Liver (tissue), 3 donors: ENCODE data around the gene TRIM6.

Experiments used
- ATF3 ChIP-seq: IDR thresholded peaks from 2 replicates; pipeline ENCODE4 v1.6.1; 2016; ENCODE audit warnings: antibody characterized with exemption
- FOXA1 ChIP-seq: IDR thresholded peaks from 2 replicates; pipeline ENCODE4 v1.6.1; 2016; ENCODE audit warnings: antibody characterized with exemption
- FOXA2 ChIP-seq: IDR thresholded peaks from 2 replicates; pipeline ENCODE4 v1.6.1; 2016; ENCODE audit warnings: antibody characterized with exemption
- JUND ChIP-seq, 2 donors: IDR thresholded peaks; 2 replicates each; pipeline ENCODE4 v1.6.1; 2016; ENCODE audit warnings: antibody characterized with exemption in 2 of 2
- RAD21 ChIP-seq, 2 donors: IDR thresholded peaks; 2 replicates each; pipeline ENCODE4 v1.6.1; 2016; ENCODE audit warnings: antibody characterized with exemption in 2 of 2, mild to moderate bottlenecking in 2 of 2
- YY1 ChIP-seq: IDR thresholded peaks from 2 replicates; pipeline ENCODE4 v1.6.1; 2016; ENCODE audit warnings: antibody characterized with exemption, mild to moderate bottlenecking
- TF ChIP-seq, protein P1 (sequence below): fragments of 150-350 bp; IDR thresholded peaks from 2 replicates; pipeline ENCODE4 v1.5.1; 2017; ENCODE audit warnings: improper control_type of control experiment, low read depth, low read length; ENCODE audit not compliant: missing input control
- TF ChIP-seq, protein P2 (sequence below): IDR thresholded peaks from 2 replicates; pipeline ENCODE4 v1.6.1; 2016; ENCODE audit warnings: antibody characterized with exemption
- TF ChIP-seq, protein P3 (sequence below): IDR thresholded peaks from 2 replicates; pipeline ENCODE4 v1.6.1; 2016; ENCODE audit warnings: antibody characterized with exemption
- TF ChIP-seq, protein P4 (sequence below): IDR thresholded peaks from 2 replicates; pipeline ENCODE4 v1.6.1; 2016; ENCODE audit warnings: antibody characterized with exemption, mild to moderate bottlenecking
- donor health status: healthy.
- donor health status: healthy.

DNA sequence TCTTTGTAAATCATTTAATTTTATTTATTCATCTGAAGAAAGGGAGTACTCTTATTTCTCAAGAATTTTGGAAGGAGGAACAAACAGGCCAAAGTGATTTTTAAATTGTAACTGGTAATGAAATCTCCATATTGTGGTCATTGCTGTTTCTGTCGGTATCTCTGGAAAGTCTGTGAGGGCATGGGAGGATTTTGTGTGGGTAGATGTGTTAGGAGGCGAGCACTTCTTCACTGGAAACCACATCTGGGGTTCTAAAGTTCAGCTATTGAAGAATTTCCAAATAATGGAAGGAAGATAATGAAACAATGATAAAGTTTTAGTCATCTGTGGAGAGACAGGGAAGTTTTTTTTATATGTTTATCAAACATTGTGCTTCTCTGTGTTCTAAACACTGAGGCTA is 35.0 kb downstream of the TRIM6 start:
- TF ChIP-seq, protein P1, sequence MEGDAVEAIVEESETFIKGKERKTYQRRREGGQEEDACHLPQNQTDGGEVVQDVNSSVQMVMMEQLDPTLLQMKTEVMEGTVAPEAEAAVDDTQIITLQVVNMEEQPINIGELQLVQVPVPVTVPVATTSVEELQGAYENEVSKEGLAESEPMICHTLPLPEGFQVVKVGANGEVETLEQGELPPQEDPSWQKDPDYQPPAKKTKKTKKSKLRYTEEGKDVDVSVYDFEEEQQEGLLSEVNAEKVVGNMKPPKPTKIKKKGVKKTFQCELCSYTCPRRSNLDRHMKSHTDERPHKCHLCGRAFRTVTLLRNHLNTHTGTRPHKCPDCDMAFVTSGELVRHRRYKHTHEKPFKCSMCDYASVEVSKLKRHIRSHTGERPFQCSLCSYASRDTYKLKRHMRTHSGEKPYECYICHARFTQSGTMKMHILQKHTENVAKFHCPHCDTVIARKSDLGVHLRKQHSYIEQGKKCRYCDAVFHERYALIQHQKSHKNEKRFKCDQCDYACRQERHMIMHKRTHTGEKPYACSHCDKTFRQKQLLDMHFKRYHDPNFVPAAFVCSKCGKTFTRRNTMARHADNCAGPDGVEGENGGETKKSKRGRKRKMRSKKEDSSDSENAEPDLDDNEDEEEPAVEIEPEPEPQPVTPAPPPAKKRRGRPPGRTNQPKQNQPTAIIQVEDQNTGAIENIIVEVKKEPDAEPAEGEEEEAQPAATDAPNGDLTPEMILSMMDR, result no peak
- no peak for TF ChIP-seq FOXA2
- TF ChIP-seq JUND (IDR thresholded peaks at IDR 0.05), result no peak
- TF ChIP-seq, protein P2, sequence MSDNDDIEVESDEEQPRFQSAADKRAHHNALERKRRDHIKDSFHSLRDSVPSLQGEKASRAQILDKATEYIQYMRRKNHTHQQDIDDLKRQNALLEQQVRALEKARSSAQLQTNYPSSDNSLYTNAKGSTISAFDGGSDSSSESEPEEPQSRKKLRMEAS, result no peak
- TF ChIP-seq, protein P3, sequence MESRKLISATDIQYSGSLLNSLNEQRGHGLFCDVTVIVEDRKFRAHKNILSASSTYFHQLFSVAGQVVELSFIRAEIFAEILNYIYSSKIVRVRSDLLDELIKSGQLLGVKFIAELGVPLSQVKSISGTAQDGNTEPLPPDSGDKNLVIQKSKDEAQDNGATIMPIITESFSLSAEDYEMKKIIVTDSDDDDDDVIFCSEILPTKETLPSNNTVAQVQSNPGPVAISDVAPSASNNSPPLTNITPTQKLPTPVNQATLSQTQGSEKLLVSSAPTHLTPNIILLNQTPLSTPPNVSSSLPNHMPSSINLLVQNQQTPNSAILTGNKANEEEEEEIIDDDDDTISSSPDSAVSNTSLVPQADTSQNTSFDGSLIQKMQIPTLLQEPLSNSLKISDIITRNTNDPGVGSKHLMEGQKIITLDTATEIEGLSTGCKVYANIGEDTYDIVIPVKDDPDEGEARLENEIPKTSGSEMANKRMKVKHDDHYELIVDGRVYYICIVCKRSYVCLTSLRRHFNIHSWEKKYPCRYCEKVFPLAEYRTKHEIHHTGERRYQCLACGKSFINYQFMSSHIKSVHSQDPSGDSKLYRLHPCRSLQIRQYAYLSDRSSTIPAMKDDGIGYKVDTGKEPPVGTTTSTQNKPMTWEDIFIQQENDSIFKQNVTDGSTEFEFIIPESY, result no peak
- TF ChIP-seq RAD21 (IDR thresholded peaks at IDR 0.05), result no peak
- TF ChIP-seq FOXA1, result no peak
- no peak for TF ChIP-seq ATF3
- no peak for TF ChIP-seq YY1
- TF ChIP-seq, protein P4, sequence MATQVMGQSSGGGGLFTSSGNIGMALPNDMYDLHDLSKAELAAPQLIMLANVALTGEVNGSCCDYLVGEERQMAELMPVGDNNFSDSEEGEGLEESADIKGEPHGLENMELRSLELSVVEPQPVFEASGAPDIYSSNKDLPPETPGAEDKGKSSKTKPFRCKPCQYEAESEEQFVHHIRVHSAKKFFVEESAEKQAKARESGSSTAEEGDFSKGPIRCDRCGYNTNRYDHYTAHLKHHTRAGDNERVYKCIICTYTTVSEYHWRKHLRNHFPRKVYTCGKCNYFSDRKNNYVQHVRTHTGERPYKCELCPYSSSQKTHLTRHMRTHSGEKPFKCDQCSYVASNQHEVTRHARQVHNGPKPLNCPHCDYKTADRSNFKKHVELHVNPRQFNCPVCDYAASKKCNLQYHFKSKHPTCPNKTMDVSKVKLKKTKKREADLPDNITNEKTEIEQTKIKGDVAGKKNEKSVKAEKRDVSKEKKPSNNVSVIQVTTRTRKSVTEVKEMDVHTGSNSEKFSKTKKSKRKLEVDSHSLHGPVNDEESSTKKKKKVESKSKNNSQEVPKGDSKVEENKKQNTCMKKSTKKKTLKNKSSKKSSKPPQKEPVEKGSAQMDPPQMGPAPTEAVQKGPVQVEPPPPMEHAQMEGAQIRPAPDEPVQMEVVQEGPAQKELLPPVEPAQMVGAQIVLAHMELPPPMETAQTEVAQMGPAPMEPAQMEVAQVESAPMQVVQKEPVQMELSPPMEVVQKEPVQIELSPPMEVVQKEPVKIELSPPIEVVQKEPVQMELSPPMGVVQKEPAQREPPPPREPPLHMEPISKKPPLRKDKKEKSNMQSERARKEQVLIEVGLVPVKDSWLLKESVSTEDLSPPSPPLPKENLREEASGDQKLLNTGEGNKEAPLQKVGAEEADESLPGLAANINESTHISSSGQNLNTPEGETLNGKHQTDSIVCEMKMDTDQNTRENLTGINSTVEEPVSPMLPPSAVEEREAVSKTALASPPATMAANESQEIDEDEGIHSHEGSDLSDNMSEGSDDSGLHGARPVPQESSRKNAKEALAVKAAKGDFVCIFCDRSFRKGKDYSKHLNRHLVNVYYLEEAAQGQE, result no peak
